ENCODE results near the gene CCP110.

- TF ChIP-seq, protein P1, sequence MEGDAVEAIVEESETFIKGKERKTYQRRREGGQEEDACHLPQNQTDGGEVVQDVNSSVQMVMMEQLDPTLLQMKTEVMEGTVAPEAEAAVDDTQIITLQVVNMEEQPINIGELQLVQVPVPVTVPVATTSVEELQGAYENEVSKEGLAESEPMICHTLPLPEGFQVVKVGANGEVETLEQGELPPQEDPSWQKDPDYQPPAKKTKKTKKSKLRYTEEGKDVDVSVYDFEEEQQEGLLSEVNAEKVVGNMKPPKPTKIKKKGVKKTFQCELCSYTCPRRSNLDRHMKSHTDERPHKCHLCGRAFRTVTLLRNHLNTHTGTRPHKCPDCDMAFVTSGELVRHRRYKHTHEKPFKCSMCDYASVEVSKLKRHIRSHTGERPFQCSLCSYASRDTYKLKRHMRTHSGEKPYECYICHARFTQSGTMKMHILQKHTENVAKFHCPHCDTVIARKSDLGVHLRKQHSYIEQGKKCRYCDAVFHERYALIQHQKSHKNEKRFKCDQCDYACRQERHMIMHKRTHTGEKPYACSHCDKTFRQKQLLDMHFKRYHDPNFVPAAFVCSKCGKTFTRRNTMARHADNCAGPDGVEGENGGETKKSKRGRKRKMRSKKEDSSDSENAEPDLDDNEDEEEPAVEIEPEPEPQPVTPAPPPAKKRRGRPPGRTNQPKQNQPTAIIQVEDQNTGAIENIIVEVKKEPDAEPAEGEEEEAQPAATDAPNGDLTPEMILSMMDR (IDR thresholded peaks at IDR 0.05 in 8 of 11, conservative IDR thresholded peaks at IDR 0.05 in 3 of 11): no peak
- TF ChIP-seq POLR2AphosphoS5 (IDR thresholded peaks at IDR 0.05): no peak
Measured at GRCh38 chr16:19503461-19504075, 20.2 kb upstream of the CCP110 start.
